GM12872 (cell line): ENCODE measurements around the gene SAMM50.

Experiments
- TF ChIP-seq, protein P1 (sequence below): IDR thresholded peaks from 3 replicates; pipeline ENCODE4 v1.5.1; 2011; ENCODE audit warnings: low read depth, mild to moderate bottlenecking, low read length, moderate library complexity; ENCODE audit not compliant: insufficient read depth

SAMM50 gene

DNA sequence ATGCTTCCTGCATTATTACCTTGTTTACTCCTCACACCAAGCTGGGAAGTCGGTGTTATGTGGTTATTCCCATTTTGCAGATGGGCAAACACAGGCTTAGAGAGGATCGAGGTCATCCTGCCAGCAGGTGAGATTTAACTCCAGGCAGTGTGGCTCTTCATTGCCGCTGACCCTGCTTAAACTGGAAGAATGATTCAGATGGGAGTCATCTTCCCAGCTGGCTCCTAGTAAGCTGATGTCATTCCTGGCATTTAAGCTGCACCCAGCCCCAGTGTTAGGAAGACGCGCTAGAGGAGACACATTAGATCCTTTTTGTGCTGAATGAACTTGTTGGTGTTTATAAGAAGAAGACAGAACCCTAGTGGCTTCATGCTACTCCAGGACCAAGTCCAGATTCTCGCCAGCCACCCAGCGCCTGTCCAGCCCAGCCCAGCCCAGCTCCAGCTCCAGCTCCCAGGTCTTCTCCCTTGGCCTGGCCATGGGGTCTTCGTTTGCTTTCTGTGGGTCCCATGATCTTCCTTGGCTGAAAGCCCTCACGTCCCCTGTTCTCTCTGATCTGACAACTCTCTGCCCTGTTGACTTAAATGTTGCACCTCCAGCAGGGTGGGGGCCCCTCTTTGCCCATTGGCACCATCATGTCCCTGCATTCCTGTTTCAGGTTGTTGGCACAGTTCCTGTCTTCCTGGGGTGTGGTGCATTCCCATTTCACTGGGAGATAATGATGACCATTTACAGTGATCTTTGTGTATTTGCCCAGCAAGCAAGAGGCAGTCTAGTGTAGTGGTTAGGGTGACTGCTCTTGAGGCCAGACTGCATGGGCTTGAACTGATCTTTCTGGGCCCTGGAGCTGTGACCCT is 82.5 kb downstream of the SAMM50 start:
- TF ChIP-seq, protein P1, sequence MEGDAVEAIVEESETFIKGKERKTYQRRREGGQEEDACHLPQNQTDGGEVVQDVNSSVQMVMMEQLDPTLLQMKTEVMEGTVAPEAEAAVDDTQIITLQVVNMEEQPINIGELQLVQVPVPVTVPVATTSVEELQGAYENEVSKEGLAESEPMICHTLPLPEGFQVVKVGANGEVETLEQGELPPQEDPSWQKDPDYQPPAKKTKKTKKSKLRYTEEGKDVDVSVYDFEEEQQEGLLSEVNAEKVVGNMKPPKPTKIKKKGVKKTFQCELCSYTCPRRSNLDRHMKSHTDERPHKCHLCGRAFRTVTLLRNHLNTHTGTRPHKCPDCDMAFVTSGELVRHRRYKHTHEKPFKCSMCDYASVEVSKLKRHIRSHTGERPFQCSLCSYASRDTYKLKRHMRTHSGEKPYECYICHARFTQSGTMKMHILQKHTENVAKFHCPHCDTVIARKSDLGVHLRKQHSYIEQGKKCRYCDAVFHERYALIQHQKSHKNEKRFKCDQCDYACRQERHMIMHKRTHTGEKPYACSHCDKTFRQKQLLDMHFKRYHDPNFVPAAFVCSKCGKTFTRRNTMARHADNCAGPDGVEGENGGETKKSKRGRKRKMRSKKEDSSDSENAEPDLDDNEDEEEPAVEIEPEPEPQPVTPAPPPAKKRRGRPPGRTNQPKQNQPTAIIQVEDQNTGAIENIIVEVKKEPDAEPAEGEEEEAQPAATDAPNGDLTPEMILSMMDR, result no peak

DNA sequence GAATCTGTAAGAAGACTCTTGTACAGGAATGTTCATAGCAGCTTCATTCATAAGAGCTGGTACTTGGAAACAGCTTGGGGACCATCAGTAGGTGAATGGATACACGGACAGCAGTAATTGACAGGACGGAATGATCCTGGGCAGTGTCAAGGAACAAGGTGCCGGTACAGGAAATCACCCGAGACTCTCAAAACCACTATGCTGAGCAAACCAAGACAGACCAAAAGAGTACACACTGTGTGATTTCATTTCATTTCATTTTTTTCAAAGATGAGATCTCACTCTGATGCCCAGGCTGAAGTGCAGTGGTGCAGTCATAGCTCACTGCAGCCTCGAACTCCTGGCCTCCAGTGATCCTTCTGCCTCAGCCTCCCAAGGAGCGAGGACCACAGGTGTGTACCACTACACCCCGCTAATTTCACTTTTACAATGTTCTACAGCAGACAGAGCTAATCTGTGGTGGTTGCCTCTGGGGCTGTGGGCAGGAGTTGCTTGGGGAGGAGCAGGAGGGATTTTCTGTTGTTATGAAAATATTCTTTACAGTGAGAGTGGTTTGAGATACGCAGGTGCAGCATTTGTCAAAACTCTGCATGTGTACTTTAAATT is 84.4 kb downstream of the SAMM50 start:
- TF ChIP-seq, protein P1, result no peak

DNA sequence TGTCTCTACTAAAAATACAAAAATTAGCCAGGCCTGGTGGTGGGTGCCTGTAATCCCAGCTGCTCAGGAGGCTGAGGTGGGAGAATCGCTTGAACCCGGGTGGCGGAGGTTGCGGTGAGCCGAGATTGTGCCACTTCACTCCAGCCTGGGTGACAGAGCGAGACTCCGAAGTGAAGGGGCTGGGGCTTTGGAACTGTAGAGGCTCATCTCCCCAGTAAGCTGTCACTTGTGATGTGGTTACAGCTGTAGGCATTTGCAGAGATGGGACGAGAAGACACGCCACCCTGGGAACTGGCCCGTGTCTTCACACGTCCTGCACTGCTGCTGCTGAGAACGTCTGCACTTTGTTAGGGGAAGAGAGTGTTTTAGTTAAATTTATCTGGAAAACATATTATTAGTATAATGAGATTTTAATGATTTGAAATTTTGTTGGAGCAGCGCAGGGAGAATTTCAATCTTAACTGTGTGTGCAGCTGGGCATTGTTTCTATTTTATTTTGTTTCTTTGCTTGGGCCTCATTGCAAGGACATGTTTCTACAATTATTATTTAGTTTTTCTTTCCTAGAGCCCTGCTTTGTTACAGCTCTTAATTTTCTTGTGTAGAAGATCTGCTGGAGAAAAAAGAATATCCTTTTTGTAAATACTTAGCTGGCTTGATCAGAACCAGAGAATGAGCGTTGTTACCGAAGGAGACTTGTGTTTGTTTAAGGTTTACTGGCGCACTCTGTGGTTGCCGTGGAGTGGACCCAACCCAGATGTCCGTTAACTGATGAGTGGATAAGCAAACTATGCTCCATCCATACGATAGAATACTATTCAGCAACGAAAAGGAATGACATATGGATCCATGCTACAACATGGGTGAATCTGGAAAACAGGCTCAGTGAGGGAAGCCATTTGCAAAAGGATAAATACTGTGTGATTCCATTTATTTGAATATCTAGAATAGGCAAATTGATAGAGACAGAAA is 87.3 kb downstream of the SAMM50 start:
- TF ChIP-seq, protein P1, result no peak

DNA sequence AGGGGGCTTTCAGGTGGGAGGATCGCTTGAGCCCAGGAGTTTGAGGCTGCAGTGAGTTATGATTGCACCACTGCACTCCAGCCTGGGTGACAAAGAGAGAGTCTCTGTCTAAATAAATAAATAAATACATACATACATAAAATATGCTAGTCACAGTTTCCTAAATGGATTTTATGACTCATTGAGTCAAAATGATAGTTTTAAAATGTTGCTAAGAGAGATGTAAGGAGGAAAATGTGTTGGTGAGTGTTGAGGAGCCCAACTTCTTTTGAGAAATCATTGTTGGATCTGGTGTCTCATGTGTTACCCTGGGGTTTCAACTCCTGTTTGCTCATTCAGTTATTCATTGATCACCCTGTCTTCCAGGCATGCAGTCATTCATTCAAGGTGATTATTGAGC is 89.9 kb downstream of the SAMM50 start:
- TF ChIP-seq, protein P1, result no peak
